ENCODE data around the gene DLK1.

DLK1 gene

DNA sequence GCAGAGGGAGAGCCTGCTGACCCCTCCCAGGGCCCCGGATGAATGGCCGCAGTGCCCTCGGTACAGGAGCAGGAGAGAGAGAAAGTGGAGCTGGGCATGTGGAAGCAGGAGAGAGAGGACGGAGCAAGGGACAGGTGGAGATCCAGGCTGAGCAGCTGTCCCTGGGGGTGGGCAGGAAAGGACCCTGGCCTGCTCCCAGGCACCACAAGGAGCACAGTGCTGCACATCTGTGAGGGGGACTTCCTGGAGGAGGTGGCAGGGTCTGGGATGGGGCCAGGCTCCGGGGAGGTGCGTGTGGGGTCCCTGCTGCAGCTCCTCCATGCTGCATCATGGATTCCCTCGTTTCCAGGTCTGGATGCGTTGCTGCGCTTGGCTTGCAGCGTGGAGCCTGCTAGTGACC lies 13.0 kb upstream of the DLK1 start:
- no peak for DNase-seq

DNA sequence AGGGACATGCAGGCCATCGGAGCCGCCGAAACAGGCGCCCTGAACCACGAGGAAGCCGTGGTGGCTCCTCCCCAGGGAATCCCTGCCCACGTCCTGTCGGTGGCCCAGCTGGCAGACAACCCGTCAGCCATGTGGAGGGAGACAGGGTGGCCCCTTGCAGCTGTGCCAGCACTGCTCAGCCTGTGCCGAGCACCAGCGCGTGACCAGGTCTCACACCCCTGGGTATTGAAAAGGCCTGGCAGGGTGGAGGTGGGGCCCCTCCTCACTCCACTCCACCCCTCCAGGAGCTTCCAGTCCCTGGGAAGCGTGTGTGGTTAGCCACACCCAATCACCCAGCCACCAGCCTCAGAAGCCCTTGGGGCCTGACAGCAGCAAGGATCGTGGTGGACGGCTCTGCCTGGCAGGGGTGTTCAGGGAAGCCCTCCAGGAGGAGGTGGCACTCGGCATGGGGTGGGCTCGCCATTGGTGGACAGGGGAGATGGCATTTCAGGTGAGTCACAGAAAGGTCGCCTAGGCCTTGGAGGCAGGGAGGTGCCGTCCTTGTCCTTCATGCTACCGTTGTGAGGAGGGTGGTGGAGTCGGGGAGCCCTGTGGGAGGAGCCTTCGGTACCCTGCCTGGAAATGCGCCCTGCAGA lies 12.3 kb upstream of the DLK1 start:
- DNase-seq, result no peak

- no peak for DNase-seq
Measured at GRCh38 chr14:100715332-100715731, 11.4 kb upstream of the DLK1 start.

- DNase-seq, result no peak
Measured at GRCh38 chr14:100715803-100716202, 10.9 kb upstream of the DLK1 start.

DNA sequence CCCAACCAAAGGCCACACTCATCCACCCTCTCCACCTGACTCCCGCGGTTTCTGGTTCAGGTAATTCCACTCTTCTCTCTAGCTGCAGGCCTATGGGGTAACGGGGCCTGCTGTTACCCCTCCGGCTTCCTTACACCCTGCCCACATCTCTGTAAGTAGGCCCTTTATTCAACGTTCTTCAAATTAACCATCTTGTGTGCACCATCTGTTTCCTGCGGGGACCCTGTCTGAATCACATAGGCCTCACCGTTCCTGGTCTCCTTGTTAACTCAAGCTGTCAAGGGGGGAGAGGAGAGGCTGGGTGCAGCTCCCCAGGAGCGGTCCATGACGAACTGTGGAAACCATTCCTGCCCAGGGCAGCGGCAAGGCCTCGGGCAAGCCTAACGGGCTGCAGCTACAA lies 9.3 kb upstream of the DLK1 start:
- DNase-seq, result no peak

GRCh38 chr14:100719976-100720520 lies 6.6 kb upstream of the DLK1 start:
- no peak for DNase-seq

- no peak for DNase-seq
Measured at GRCh38 chr14:100721568-100721967, 5.1 kb upstream of the DLK1 start.

- no peak for DNase-seq
Measured at GRCh38 chr14:100722367-100722766, 4.3 kb upstream of the DLK1 start.

- DNase-seq, result peak; percentile 28
Measured at GRCh38 chr14:100723135-100723829, 3.4 kb upstream of the DLK1 start.

- no peak for DNase-seq
Measured at GRCh38 chr14:100723830-100724437, 2.8 kb upstream of the DLK1 start.

- no peak for DNase-seq
Measured at GRCh38 chr14:100724536-100724935, 2.2 kb upstream of the DLK1 start.

- DNase-seq, result no peak
Measured at GRCh38 chr14:100725587-100726387, 905 bp upstream of the DLK1 start.

- DNase-seq, result peak; percentile 34
Measured at GRCh38 chr14:100727086-100727872, 587 bp downstream of the DLK1 start.

DNA sequence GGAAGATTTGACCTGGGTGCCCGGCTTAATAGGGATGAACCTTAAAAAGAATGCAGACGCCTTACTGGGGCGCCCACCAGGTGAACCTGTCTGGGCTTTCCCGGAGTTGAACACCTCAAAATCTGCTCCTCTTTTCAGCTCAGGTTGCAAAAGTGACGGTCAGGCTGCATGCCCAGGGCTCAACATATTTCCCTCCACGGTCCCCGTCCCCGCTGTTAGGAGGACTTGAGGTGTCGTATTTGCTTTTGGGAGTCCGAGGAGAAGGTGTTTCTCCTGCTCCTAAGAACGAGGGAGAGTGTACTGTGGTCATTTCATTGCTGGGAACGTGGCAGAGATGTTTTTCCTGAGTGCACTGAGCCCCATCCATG lies 1.2 kb downstream of the DLK1 start:
- DNase-seq, result no peak

DNA sequence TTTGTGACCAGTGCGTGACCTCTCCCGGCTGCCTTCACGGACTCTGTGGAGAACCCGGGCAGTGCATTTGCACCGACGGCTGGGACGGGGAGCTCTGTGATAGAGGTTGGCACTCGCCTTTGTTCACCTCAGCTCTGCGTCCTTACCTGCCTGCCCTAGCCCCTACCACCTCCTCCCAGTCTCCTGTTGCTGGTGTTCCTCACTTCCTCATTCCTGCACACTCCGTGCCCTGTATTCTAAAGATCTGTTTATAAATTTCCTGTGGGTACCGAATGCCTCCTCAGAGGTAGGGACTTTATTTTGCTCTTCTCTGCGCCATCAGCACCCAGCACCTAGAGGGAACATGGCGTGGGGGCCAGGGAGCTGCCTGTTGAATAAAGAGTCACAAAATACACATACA lies 2.3 kb downstream of the DLK1 start:
- no peak for DNase-seq

- DNase-seq, result no peak
Measured at GRCh38 chr14:100729982-100730381, 3.3 kb downstream of the DLK1 start.

DNA sequence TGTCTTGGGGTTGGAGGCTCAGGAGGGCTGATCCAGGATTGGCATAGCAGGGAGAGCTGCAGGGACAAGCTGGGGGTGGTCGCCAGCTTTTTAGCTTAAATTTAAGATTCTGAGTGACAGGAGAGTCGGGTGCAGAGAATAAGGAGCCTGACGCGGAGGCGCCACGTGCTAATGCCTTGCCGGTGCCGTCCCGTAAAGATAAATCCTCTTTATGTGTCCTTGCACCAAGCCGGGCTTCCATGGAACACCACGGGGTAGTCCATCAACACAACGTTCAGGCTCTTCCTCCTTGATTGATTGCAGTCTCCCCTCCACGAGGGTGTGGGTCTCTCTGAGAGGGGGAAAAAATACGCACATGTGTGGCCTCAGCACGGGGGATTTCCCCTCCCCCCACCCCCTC lies 3.9 kb downstream of the DLK1 start:
- DNase-seq, result no peak

- DNase-seq, result no peak
Measured at GRCh38 chr14:100731011-100731670, 4.4 kb downstream of the DLK1 start.

DNA sequence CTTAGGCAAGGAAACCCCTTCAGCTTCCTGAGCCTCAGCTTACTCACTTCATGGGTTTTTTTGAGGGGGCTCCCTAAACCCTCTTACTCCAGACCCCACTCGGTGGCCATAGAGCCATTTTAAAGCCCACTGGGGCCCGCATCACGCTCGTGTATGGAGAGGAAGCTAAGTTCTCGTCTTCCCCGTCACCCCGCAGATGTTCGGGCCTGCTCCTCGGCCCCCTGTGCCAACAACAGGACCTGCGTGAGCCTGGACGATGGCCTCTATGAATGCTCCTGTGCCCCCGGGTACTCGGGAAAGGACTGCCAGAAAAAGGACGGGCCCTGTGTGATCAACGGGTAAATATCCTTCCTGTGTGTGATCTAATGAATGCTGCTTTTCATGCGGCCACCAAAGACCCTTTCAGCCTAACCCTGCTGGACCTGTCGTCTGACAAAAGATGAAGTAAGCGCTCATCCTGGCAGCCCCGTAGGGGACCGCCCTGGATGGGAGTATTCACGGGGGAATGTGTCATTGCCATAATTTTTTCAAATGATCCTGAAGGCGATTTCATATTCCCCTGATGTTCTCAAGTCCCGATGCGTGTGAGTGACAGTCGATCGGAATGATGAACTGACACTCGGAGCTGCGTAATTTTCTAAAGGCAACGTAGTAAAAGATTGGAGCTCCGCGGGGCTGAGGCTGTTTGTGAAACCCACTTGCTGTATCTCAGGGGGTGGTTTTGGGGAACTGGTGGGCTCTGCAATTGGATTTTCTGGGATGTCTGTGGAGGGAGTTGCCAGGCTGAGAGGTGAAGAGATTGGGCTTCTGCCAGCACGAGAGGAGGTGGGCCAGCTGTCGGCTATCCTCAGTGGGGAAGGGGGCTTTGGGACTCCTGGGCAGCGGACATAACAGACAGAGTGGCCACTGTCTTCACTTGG lies 5.4 kb downstream of the DLK1 start:
- DNase-seq, result no peak

DNA sequence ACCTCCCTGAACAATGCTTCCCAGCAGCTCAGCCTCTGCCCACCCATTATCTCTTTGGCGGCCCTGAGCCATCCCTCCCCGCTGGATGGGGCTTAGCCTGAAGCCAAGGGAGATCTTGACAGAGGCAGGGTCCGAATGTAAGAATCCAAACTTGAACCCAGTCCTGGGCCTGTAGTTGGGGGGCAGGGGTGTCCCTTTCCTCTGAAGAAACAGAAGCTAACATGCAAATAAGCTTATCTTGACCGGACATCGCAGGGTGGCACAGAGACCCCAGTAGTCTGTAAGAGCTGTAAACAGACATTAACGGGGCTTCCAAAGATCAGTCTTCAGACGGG lies 6.0 kb downstream of the DLK1 start:
- no peak for DNase-seq

All from right kidney (tissue), 1 donor.